Body of pancreas (tissue), 4 donors: ENCODE measurements around the gene AMBRA1.

Experiments
- CTCF ChIP-seq, 7 experiments: fragments of 450-650 bp in 4 of 7; fragments of 200-600 bp in 3 of 7; sonication (generic) in 3 of 7; IDR thresholded peaks; one replicate each; pipeline ENCODE4 v1.5.1; 2016 to 2019; ENCODE audit warnings: antibody characterized with exemption in 7 of 7
- POLR2A ChIP-seq, 3 donors: fragments of 450-650 bp; IDR thresholded peaks; one replicate each; pipeline ENCODE4 v1.6.1; 2016; ENCODE audit warnings: antibody characterized with exemption in 3 of 3, mild to moderate bottlenecking in 2 of 3

- TF ChIP-seq CTCF (IDR thresholded peaks at IDR 0.05) (no peak), POLR2A (IDR thresholded peaks at IDR 0.05) (no peak)
Observed at GRCh38 chr11:46565232-46565840, 28.5 kb downstream of the AMBRA1 start.
